G401 (cell line): ENCODE measurements around the gene NBAS. TPM values are rescaled to one million over a fixed set of nuclear protein-coding genes. Genes with fewer than 3 reads are reported as not detected.
A peak's percentile ranks its signal among the peaks of the same experiment; 100 is the strongest.

Experiments used
- DNase-seq: peaks from one replicate; pipeline ENCODE4 v3.0.0-alpha.2; 2015; ENCODE audit warnings: low spot score
- in situ Hi-C: cut with HindIII; loops from 2 replicates; pipeline ENCODE4 v1.10.0; 2016; ENCODE audit warnings: low sequenced_read_pairs, mixed read lengths
- total RNA-seq: library from RNA; depleted of rRNA; stranded (reverse); fragments of >200 nt; shearing (Covaris generic); gene quantifications from 2 replicates; pipeline ENCODE4 v1.2.3, GENCODE V29; 2014

Gene NBAS
- total RNA-seq, 1 experiment from 2014 or later, result 45.1 TPM

DNA sequence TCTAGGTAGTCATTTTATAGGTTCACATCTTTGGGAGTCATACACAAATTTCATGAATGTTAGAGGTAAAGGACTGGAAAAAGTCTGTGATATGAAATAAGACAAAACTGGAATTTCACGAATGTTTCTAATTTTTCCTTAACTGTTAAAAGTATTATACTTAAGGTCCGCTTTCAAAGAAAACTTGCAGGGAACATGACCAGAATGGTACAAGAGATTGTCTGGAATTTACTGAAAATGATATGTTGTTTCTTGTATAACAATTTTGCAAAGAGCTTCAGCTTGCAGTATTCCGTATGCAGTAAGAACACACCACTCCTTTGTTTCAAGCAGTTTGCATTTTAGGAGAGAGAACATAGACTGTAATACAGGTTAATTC is 32.2 kb upstream of the NBAS start:
- in situ Hi-C loops, result no loop called here
- DNase-seq, result no peak

DNA sequence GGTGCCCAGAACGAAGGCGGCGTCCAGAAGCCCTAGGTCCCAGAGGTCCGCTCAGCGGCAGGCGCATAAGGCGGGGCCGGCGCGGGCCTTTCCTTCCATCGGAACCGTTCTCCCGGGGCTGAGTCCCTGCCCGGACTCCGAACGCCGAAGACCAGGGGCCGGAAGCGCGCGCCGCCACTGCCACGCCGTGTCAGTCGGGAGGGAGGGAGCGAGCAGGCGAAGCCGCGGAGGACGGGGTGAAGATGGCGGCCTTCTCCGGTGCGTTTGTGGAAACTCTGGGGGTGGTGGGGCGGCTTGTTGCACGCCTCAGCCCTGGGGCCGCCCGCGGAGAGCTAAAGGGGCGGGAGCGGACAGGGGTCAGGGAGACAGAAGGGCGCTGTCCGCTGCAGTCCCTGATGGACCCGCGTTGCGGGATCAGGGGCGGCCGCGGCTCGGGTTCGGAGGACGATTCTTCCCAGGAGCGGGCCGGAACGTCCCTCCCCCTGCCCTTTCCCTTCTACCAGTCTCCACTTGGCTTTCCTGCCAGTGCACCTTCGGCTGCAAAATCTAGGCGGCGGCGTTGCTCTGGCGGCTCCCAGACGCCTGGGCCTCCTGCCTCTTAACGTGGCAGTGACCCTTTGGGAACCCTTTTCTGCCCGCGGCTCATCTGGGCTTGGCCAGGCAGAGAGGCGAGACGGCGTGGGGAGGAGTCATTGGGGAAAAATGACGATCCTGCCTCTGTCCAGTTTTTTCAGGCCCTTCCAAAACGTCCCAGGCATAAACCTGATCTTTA is 30.7 kb upstream of the NBAS start, which contains the start of gene DDX1:
Gene DDX1, plus strand, starts transcription at position 177 of the 772 bp plus-strand sequence. Its CDS starts 66 bp downstream, at position 243.
- in situ Hi-C loops, result no loop called here
- DNase-seq, result peak; percentile 83

DNA sequence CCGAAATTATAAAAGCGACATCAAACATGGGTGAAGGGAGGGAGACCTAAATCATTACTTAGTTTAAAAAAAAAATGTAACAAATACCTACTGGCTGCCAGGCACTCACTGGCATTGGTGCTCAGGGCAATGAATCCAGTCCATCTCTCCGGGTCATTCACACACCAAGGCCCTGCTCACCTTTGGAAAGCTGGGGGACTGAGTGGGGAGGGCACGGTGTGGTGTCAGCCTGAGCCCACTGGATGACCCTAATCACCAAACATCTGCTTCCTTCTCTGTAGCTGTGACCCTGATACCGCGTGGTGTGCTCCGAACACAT is 30.2 kb upstream of the NBAS start:
- in situ Hi-C loops, result no loop called here
- no peak for DNase-seq

DNA sequence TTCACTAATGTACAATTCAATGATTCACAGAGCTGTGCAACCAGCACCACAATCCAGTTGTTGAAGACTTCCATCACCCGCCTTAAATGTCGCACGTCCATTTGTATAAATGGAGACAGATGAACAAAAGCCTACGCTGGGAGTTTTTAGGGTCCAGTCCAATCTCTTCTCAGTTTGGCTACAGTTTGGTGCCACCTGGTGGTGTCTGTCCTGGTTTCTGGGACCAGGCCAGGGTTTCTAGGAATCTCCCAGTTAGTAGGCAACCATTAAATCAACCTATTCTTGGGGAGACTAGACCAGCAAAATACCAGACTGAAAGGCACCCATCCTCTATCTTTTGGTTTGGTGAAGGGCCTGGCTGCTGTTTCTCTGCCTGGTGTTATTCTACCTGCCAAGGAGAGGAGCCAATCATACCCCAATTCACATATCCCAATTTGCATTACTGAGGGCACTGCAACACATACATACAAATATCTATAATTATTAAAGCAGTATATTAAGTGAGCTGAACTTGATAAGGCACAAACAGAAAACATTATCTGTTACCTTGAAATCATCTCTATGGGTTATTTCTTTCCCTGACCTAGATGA is 27.3 kb upstream of the NBAS start:
- in situ Hi-C loops, result no loop called here
- peak; percentile 81 for DNase-seq

DNA sequence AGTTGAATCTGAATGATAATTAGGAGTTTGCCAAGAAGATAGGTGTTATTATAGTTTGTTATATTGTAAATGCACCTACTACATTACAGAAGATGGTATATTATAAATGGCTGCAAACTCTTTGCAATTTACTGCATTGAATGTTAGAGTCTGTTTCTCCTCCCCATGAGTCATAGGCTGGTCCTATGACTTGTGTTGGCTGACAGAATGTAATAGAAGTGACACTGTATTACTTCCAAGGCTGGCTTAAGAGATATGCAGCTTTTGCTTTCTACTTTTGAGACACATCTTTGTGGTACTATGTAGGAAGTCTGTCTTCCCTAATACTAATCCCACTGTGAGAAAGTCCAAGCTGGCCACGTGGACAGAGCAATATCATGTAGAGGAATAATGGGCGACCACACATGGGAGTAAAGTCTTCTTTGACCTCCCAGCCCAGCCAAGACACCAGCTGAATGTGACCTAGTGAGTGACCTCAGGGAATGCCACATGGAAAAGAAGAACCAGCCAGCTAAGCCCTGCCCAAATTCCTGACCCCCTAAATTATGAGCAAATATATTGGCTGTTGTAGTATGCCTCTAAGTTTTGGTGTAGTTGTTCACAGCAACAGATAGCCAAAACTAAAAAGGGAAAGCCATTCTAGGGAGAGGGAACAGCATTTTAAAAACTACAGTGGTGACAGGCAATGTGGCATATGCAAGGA is 23.8 kb upstream of the NBAS start:
- no peak for DNase-seq
- in situ Hi-C loops, result no loop called here

DNA sequence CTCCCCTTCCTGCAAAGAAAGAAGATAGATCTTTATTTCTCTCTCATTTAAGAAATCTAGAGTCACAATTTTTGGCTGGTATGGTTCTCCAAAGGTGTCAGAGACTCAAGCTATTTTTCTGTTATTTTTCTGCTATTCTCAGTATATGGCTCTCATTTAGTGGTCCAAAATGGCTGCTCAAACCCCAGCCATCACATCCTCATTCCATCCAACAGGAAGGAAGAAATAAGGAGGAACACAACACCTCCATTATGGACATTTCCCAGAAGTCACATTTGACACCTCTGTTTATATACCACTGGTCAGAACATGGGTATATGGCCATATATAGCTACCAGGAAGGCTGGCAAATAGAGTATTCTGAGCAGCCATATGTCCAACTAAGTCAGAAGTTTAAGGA is 23.2 kb upstream of the NBAS start:
- no peak for DNase-seq

DNA sequence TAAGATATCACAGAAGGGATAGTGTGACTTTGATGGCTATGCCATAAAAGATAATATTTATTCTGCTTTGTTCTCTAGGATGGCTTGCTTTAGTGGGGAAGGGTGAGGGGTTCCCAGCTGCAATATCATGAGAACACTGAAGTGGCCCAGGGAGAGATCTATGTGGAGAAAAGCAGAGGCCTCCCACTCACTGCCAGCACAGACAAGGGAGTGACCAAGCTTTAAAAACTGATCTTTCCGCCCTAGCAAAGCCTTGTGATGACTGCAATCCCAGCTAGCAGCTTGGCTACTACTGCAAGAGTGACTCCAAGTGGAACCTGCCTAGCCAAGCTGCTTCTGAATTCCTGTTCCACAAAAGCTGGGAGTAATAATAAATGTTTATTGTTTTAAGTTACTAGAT is 22.7 kb upstream of the NBAS start:
- no peak for DNase-seq
- in situ Hi-C loops, result no loop called here

More for the DNA sequence above, 23.2 kb upstream of the NBAS start:
- in situ Hi-C loops, result no loop called here

DNA sequence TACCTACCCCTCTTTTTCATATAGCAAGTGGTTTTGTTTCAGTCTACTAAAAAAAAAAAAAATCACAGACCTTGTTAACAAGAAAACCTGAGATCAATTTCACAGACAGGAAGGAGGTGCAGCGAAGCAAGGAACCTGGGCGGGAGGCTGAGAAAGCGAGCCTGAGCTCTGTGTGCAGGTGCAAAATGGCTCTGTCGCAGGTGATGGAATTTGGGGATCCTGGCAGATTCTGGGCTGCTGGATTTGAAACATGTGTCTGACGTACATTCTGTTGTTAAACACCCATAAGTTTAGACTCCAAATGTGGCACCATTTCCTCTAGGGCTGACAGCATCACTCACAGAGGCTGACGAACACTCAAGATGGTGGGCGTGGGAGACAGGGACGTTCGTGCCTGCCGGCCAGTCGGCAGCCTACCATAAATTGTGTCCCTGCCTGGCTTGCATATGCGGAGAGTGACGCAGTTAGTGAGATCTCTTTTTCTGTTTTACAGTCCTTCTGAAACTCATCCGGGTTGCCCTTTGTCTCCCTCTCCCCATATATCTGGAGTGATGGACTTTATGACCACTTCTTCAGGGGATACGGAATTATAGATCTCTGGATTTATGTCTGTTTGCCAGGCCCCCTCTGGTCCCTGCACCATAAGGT is 21.7 kb upstream of the NBAS start:
- DNase-seq, result no peak
- in situ Hi-C loops, result no loop called here

DNA sequence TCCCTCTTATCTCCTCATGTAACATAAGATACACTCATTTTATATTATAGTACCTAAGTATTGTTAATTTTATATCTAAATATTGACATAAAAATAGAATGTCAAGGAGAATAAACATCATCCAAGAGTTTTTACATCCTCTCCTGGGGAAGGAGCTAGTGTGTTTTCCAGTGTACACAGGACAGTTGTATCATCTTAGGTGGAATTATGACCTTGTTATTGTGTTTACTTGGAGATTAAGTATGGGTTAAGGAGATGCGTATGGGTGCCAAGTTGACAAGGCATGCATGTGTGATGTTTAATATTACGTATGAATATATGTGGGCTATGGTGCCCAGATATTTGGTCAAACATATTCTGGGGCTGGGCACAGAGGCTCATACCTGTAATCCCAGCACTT is 19.3 kb upstream of the NBAS start:
- in situ Hi-C loops, result no loop called here

DNA sequence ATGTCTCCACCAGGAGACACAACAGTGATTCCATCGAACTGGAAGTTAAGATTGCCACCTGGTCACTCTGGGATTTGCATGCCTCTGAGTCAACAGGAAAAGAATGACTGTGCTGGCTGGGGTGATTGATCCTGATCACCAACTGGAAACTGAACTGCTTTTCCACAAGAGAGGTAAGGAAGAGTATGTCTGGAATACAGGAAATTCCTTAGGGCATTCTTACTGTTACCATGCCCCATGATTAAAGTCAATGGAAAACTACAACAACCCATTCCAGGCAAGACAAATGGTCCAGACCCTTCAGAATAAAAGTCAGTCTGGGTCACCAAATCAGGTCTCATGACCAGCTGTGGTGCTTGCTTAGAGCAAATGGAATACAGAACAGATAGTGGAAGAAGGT is 18.5 kb upstream of the NBAS start:
- no peak for DNase-seq
- in situ Hi-C loops, result no loop called here

More for the DNA sequence above, 19.3 kb upstream of the NBAS start:
- DNase-seq, result no peak

DNA sequence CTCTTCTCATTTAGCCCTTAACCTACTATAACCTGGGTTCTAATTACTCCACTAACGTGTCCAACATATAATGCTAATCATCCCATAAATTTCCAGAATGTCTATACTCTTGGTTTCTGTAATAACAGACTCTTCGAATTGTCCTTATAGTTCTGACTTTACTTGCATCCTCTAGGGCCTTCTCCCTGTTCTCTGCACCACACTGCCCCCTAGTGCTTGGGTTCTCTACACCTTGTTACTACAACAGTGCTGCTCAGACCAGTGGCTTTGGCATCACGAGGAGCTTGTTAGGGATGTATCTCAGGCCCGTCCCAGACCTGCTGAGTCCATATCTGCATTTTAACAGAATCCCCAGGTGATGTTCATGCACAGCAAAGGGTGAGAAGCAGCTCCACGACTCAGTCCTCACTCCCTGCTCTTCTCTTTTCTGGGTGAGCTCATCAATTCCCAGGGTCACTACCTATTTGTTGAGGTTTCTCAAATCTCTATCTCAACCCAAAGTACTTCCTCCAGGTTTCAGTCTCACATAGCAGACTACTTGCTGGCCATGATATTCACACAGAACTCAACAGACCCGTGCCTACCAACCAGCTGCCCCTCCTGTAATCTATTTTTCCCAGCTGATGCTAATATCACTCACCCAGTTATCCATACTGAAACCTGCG is 16.1 kb upstream of the NBAS start:
- DNase-seq, result peak; percentile 71
- in situ Hi-C loops, result no loop called here

DNA sequence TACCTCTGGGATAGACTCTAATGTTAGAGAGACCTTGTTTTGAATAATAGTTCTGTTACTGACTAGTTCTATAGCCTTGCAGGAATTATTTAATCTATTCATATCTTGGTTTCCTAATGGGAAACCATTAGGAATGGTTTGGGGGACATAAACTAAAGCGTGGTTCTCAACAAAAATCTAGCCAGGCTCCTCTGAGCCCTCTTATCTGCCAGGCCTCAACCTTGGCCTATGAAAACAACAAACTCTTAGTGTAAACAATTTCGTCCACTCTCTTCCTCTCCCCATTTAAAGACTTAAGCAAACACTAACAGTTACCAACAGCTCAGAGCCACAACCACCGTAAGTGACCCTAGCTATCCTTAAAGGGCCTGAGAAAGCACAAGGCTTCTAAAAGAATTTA is 10.6 kb upstream of the NBAS start:
- DNase-seq, result no peak
- in situ Hi-C loops, result no loop called here

DNA sequence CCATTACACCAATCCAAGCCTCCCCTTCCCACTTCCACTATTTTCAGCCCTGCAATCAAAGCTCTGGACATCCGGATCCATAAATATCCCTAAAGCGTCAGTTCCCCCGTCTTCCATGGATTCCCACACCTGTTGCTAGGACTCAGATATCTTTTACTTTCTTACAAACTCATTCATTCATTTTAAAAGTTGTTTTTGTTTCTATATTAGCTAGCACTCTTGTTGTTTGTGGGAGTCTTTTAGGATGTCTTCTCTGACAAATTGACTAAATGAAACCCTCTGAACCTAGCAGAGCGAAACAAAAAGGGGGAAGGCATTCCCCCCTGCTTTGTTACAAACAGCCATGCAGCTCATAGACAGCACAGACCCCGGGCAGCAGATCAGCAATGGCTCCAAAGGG is 9.0 kb upstream of the NBAS start:
- in situ Hi-C loops, result no loop called here
- DNase-seq, result no peak

DNA sequence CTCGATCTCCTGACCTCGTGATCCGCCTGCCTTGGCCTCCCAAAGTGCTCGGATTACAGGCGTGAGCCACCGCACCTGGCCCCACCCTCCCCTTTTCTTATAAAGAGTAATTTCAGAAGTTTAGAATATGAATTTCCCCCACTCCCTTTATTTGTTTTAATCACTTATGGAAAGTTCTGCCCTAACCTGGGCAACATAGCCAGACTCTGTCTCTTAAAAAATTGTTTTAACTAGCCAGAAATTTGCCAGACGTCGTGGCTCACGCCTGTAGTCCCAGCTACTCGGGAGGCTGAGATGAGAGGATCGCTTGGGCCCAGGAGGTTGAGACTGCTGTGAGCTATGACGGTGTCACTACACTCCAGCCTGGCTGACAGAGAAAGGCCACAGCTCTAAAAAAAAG is 7.7 kb upstream of the NBAS start:
- DNase-seq, result no peak
- in situ Hi-C loops, result no loop called here

DNA sequence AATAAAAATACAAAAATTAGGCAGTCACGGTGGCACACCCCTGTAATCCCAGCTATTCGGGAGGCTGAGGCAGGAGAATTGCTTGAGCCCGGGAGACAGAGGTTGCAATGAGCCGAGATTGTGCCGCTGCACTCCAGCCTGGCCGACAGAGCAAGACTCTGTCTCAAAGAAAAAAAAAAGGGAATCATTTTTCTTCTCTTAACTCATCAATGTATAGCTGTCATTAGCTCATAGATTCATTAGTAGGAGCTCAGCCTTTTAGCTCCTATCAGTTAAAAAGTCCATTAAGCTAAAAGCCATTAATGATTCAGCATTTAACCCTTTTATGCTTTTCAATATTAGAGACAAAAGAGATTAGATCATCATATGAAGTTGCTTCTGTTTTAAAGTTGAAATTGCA is 5.8 kb upstream of the NBAS start:
- no peak for DNase-seq
- in situ Hi-C loops, result no loop called here

DNA sequence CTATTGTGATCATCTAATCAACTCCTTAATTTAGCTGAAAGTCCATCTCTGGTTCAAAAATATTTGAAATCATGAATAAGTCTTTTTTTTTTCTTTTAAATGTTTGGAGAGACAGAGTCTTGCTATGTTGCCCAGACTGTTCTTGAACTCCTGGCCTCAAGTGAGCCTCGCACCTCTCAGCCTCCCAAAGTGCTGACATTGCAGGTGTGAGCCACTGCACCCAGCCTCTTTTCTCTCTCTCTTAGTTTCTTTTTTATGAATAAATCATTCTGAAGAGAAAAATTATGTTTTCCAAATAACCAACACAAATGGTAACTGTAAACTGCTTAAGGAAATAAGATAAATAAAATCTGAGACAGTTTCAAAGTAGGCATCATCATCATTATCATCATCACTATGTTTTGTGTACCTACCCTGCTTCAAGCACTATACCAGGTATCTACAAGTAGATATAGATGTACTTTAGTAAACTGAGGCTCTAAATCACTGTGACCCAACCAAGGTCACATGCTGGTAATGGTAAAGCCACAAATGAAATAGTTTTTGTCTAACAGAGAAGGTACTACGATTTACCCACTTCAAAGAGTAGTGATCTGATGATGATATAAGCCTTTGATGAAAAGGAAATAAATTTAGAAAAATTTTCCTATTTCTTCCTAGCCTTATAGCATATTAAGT is 5.0 kb upstream of the NBAS start:
- DNase-seq, result no peak
- in situ Hi-C loops, result no loop called here

DNA sequence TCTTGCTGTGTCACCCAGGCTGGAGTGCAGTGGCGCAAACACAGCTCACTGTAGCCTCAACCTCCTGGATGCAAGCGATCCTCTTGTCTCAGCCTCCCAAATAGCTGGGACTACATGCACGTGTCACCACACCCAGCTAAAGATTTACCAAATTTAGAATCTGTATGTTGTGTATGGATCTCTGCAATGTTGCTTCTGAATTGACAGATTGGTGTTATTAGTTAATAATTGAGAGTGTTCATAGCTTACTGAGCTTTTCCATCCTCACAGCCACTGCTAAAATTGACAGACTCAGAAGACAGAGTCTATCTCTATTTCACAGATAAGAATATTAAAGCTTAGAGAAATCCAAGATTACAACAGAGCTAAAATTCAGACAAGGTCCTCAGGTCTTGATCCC is 4.3 kb upstream of the NBAS start:
- no peak for DNase-seq
- in situ Hi-C loops, result no loop called here

DNA sequence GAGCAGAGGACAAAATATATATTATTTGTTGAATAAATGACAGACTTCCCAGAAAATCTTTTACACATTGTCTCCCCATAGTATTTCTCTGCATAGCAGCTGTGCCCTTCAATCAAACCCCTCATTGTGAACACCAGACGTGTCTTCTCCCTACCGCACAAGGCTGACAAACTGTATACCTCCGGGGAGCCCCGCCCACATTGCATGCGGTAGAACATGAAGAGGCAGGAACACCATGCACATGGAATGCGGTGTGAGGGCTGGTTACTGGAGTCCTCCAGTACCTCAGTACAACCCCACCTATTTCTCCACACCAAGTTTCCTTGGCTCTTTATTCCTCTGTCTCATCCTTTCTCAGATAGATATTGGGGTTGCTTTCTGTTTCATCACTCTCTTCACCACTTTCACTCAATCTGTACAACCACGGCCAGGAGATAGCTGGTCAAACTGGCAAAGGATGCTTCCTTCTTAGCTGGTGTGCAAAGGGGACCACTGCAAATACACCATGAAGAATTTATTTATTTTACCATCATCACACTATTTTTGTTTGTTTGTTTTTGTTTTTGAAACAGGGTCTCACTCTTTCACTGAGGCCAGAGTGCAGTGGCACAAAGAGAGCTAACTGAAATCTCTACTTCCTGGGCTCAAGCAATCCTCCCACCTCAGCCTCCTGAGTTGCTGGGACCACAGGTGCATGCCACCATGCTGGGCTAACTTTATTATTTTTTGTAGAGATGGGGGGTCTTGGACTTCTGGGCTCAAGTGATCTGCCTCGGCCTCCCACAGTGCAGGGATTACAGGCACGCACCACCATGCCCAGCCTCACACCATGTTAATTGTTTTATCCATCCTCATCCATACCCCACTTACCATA is 2.3 kb upstream of the NBAS start:
- in situ Hi-C loops, result no loop called here
- no peak for DNase-seq
